NB4 (cell line): Measurements from ENCODE around the gene FAM221A.

ENCODE experiments used
- DNase-seq: peaks from one replicate; pipeline ENCODE4 v3.0.0; 2010; ENCODE audit warnings: low read depth
- H3K4me3 ChIP-seq: one replicate; pipeline ENCODE4 v1.5.1; 2011; ENCODE audit warnings: mild to moderate bottlenecking, low read depth, low read length, moderate library complexity
- CTCF ChIP-seq: IDR thresholded peaks from one replicate; pipeline ENCODE4 v1.5.1; 2012; ENCODE audit warnings: low read depth, low read length
- MYC ChIP-seq: IDR thresholded peaks from 2 replicates; pipeline ENCODE4 v1.6.1; 2011; ENCODE audit warnings: low read depth, low read length
- POLR2A ChIP-seq: IDR thresholded peaks from 2 replicates; pipeline ENCODE4 v1.6.1; 2011; ENCODE audit warnings: mild to moderate bottlenecking; ENCODE audit not compliant: insufficient read length; ENCODE audit errors: extremely low read depth
- TF ChIP-seq, protein P1 (sequence below): IDR thresholded peaks from 2 replicates; pipeline ENCODE4 v1.6.1; 2011; ENCODE audit warnings: low read depth, low read length

Gene FAM221A

GRCh38 chr7:23743226-23743625, 63.2 kb downstream of the FAM221A start:
- TF ChIP-seq, protein P1, sequence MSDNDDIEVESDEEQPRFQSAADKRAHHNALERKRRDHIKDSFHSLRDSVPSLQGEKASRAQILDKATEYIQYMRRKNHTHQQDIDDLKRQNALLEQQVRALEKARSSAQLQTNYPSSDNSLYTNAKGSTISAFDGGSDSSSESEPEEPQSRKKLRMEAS = no peak
- H3K4me3 ChIP-seq = no peak overlapping the region
- DNase-seq = no peak

DNA sequence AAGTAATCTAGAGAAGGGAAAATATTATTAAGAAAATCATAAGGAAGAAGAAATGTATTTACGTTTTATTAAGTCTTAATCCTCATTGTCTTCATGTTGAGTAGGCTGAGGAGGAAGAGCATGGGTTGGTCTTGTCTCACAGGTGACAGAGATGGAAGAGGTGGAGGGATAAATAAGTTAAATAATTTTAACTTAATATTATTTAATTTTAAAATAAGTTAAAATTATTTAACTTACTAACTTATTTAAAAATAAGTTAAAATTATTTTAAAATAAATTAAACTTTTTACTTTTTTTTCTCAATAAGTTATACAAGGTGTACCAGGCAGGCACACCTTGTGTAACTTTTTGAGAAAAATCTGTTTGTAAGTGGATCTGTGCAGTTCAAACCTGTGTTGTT, 66.6 kb downstream of the FAM221A start:
- TF ChIP-seq MYC (no peak), CTCF (no peak), POLR2A (no peak)
- TF ChIP-seq, protein P1 = no peak
- no peak overlapping the region for H3K4me3 ChIP-seq
- no peak for DNase-seq

DNA sequence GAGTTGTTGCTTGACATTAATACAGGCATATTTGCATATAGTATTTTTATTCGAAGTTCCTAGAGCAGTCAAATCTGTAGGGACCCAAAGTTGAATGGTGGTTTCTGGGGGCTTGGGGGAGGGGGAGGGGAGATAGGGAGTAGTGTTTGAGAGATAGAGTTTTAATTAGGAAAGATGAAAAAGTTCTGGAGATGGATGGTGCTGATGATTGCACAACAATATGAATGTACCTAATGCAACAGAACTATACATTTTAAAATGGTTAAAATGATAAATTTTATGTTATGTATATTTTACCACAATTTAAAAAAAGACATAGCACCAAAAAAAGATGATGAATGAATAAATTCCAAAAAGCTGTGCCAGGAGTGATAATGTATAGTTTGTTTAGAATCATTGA, 71.9 kb downstream of the FAM221A start:
- no peak overlapping the region for H3K4me3 ChIP-seq
- no peak for DNase-seq
- TF ChIP-seq, protein P1 = no peak
- TF ChIP-seq POLR2A (no peak), CTCF (no peak), MYC (no peak)
